ENCODE results near the gene ITPR1. TPM values are rescaled to one million over a fixed set of nuclear protein-coding genes. Genes with fewer than 3 reads are reported as not detected.

ITPR1 gene
- total RNA-seq, 1 donor from 2014 or later, result 16.3 TPM

DNA sequence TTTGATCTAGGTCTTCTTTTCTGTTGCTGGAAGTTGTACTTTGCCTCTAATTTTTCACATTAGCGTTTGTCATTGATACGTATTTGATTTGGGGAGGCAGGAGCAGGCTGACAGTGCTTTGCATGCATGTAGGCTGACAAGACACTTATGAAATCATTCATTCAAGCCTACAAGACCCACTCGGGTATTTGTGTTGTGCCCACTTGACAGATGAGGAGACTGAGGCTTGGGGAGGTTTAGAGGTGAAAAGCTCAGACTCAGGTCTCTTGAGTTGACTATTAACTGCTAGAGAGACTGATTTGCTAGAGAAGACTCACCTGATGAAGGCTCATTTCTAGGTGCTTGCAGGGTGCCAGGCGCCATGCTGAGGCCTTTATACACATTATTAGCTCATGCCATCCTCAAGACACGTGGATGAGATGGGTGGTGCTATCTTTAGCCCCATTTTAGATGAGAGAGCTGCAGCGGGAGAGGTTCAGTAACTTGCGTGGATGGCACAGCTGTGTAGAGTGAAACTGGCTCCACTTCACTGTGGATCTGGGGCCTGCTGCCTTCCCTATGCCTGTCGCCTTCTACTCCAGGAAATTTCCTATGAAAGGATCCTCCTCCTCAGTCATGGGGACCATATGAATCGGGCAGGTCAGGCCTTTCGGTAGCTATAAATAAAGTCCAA lies 192.7 kb downstream of the ITPR1 start:
- no peaks in the 10 kb centered on the region for H3K36me3 ChIP-seq (ENCODE audit: control insufficient read depth, insufficient read depth, low read length)
- H3K27me3 ChIP-seq (ENCODE audit: control insufficient read depth, insufficient read depth, low read length), result no peaks in the 10 kb centered on the region
- FAIRE-seq (no peak), DNase-seq (ENCODE audit: low read depth) (no peak)
- no peak overlapping the region for H3K4me3 ChIP-seq (ENCODE audit: low read depth, low read length)
- TF ChIP-seq CTCF (IDR thresholded peaks at IDR 0.05; ENCODE audit: insufficient read depth, low read length, severe bottlenecking), result no peak

DNA sequence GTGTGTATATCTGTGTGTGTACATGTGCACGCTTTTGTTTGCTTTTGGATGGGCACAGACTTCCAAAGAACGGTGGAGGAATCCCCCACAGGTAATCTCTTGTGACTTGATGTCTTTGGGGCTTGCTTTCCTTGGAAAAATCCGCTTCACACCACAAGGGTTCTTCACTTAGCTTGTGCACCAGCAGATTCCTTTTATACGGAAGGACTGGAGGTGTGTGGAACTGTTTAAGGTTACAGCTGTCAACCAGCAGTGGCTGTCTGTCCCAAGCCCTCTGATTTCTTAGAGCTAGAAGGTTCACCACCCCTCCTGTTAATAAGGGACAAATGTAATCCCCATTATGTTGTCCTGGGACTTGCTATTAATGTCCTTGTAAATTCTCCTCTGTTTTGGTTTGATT lies 193.5 kb downstream of the ITPR1 start:
- TF ChIP-seq CTCF (IDR thresholded peaks at IDR 0.05; ENCODE audit: insufficient read depth, low read length, severe bottlenecking), result no peak
- no peak for FAIRE-seq
- H3K36me3 ChIP-seq (ENCODE audit: control insufficient read depth, insufficient read depth, low read length), result no peaks in the 10 kb centered on the region
- no peak overlapping the region for H3K4me3 ChIP-seq (ENCODE audit: low read depth, low read length)
- H3K27me3 ChIP-seq (ENCODE audit: control insufficient read depth, insufficient read depth, low read length), result no peaks in the 10 kb centered on the region
- no peak for DNase-seq (ENCODE audit: low read depth)

GRCh38 chr3:4687167-4687566 lies 194.0 kb downstream of the ITPR1 start:
- no peak for TF ChIP-seq CTCF (IDR thresholded peaks at IDR 0.05; ENCODE audit: insufficient read depth, low read length, severe bottlenecking)
- no peak overlapping the region for H3K4me3 ChIP-seq (ENCODE audit: low read depth, low read length)
- no peaks in the 10 kb centered on the region for H3K36me3 ChIP-seq (ENCODE audit: control insufficient read depth, insufficient read depth, low read length)
- DNase-seq (ENCODE audit: low read depth) (peak; percentile 23), FAIRE-seq (no peak)
- H3K27me3 ChIP-seq (ENCODE audit: control insufficient read depth, insufficient read depth, low read length), result no peaks in the 10 kb centered on the region

GRCh38 chr3:4687596-4687995 lies 194.4 kb downstream of the ITPR1 start:
- no peak for FAIRE-seq
- H3K36me3 ChIP-seq (ENCODE audit: control insufficient read depth, insufficient read depth, low read length), result no peaks in the 10 kb centered on the region

DNA sequence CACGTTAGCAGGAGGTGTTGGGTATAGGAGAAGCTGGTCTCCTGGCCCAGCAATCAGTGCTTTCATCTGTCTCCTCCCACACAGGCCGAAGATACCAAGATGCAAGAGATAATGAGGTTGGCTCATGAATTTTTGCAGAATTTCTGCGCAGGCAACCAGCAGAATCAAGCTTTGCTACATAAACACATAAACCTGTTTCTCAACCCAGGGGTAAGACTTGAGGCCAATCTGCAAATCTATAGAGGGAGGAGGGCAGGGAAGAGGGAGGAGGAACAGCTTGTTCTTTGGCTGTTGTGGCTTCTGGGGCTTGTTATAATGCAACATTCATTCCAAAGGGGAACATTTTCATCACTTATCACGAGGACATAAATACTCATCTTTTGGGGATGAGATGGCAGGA lies 195.3 kb downstream of the ITPR1 start:
- no peak overlapping the region for H3K4me3 ChIP-seq (ENCODE audit: low read depth, low read length)
- FAIRE-seq, result no peak
- no peak for DNase-seq (ENCODE audit: low read depth)
- no peaks in the 10 kb centered on the region for H3K27me3 ChIP-seq (ENCODE audit: control insufficient read depth, insufficient read depth, low read length)
- TF ChIP-seq CTCF (IDR thresholded peaks at IDR 0.05; ENCODE audit: insufficient read depth, low read length, severe bottlenecking), result no peak
- no peaks in the 10 kb centered on the region for H3K36me3 ChIP-seq (ENCODE audit: control insufficient read depth, insufficient read depth, low read length)

More at GRCh38 chr3:4687596-4687995, 194.4 kb downstream of the ITPR1 start:
- no peak overlapping the region for H3K4me3 ChIP-seq (ENCODE audit: low read depth, low read length)
- DNase-seq (ENCODE audit: low read depth), result no peak
- H3K27me3 ChIP-seq (ENCODE audit: control insufficient read depth, insufficient read depth, low read length), result no peaks in the 10 kb centered on the region
- TF ChIP-seq CTCF (IDR thresholded peaks at IDR 0.05; ENCODE audit: insufficient read depth, low read length, severe bottlenecking), result no peak

- no peak for TF ChIP-seq CTCF (IDR thresholded peaks at IDR 0.05; ENCODE audit: insufficient read depth, low read length, severe bottlenecking)
- no peaks in the 10 kb centered on the region for H3K36me3 ChIP-seq (ENCODE audit: control insufficient read depth, insufficient read depth, low read length)
- no peak for FAIRE-seq
Measured at GRCh38 chr3:4689021-4689420, 195.9 kb downstream of the ITPR1 start.

More at GRCh38 chr3:4689021-4689420, 195.9 kb downstream of the ITPR1 start:
- DNase-seq (ENCODE audit: low read depth), result no peak
- Histone ChIP-seq H3K4me3 (ENCODE audit: low read depth, low read length) (no peak overlapping the region), H3K27me3 (ENCODE audit: control insufficient read depth, insufficient read depth, low read length) (no peaks in the 10 kb centered on the region)

Data from bronchial epithelial cell (primary cell).